Activated gamma-delta T cell (primary cell): ENCODE data around the gene PLCXD1.
"Not testable (repeated sequence)": the region's sequence is repeated elsewhere in the genome, so short reads cannot be mapped to it uniquely, and the experiment has no call there.

Source experiments
- DNase-seq: peaks from one replicate; lab custom pipeline; 2025; lab: John Stamatoyannopoulos, UW

PLCXD1 gene

DNA sequence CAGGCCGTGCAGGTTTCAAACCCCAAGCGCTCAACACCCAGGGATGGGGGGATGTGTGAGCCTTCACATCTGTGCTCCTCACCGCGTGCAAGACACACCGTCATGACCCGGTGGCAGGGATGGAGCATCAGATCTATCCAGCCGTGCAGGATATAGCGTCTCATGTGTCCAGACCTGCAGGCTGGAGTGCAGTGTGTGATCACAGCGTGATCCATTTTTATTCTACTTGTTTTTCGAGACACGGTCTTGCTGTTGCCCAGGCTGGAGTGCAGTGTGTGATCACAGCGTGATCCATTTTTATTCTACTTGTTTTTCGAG lies 70.1 kb downstream of the PLCXD1 start:
- DNase-seq = not testable (repeated sequence)

DNA sequence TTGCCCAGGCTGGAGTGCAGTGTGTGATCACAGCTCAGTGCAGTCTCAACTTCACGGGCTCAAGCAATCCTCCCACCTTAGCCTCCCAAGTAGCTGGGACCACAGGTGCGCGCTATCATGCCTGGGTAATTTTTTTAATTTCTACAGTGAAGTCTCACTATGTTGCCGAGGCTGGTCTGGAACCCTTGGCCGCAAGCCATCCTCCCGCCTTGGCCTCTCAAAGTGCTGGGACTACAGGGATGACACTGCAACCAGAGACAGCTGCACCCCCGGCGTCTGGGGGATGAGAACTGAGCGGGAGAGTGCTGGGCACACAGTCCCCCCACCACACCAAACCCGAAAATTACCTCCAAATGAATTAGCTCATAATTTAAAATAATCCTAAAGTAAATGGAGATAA lies 70.6 kb downstream of the PLCXD1 start:
- no peak for DNase-seq

DNA sequence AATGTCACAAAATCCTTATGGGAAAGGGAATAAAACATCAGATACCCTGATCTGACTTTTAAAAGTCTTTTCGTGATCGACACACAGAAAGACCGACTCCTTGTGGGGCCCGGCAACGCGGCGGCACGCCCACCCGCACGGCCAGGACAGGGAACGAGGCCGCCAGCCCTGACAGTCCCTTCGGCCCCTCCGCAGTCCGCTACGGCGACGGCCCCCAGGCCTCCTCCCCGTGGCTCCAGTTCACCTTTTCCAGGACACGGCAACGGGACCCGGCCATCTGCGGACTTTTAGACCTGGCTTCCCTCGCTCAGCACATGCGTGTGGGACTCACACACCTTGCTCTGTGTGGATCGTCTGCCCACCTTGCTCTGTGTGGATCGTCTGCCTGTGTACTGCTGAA lies 71.0 kb downstream of the PLCXD1 start:
- DNase-seq = no peak

DNA sequence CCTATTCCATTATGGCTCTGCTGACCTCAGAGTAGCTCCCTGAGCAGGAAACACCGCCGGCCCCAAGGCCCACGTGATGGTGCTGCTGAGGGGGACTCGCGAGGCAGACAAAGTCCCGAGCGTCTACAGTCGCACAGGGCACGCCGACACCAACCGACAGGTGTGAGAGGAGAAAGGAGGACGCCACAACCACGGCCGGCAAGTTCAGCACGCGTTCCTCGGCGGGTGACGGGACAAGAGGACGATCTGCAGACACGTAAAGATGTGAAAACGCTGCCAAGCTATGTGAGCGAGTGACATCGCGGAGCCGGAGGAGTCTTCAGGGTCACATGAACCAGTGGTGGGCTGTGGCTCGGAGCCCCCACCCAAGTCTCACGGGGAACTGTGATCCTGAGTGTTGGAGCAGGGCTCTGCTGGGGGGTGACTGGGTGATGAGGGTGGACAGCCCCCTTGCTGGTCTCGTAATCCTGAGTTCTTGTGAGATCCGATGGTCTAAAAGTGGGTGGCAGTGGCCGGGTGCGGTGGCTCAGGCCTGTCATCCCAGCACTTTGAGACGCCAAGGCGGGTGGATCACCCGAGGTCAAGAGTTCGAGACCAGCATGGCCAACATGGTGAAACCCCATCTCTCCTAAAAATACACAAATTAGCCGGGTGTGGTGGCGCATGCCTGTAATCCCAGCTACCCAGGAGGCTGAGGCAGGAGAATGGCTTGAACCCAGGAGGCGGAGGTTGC lies 71.6 kb downstream of the PLCXD1 start:
- no peak for DNase-seq
